Activated CD4-positive, alpha-beta T cell treated with anti-CD3 and anti-CD28 coated beads for 4 hours (primary cell): ENCODE results near the gene GPR84.
"Not testable (repeated sequence)": the region's sequence is repeated elsewhere in the genome, so short reads cannot be mapped to it uniquely, and the experiment has no call there.

Experiments used
- DNase-seq, 2 donors: peaks; one replicate each; pipeline ENCODE4 v3.0.0-alpha.2; 2020

Gene GPR84

DNA sequence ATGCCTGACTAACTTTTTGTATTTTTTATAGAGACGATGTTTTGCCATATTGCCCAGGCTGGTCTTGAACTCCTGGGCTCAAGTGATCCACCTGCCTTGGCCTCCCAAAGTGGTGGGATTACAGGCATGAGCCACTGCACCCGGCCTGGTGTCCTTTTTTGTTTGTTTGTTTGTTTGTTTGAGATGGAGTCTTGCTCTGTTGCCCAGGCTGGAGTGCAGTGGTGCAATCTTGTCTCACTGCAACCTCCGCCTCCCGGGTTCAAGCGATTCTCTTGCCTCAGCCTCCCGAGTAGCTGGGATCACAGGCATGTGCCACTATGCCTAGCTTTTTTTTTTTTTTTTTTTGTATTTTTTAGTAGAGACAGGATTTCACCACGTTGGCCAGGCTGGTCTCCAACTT, 10.0 kb downstream of the GPR84 start:
- DNase-seq, result not testable (repeated sequence)

GRCh38 chr12:54352891-54353874, 11.1 kb downstream of the GPR84 start:
- no peak for DNase-seq

GRCh38 chr12:54352022-54352531, 12.2 kb downstream of the GPR84 start:
- DNase-seq, result peak; percentile 51 to 58

DNA sequence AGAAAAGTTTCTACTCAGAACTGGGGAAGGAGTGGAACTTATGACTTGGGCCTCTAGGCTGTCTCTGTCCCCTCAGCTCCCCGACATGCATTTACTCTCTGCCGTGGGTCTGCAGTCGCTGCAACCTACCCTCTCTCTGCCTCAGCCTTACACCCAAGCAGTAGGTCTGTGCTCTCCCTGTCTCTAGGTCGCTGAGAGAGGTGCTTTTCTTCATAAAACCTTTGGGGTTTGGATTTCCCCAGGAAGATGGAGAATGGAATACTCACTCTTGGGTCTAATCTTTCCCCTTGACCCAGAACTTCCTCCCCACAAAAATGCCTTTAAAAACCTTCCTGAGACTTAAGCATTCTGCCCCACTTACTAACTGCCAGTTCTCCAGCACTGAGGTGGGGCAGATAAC, 12.9 kb downstream of the GPR84 start:
- DNase-seq, result no peak

DNA sequence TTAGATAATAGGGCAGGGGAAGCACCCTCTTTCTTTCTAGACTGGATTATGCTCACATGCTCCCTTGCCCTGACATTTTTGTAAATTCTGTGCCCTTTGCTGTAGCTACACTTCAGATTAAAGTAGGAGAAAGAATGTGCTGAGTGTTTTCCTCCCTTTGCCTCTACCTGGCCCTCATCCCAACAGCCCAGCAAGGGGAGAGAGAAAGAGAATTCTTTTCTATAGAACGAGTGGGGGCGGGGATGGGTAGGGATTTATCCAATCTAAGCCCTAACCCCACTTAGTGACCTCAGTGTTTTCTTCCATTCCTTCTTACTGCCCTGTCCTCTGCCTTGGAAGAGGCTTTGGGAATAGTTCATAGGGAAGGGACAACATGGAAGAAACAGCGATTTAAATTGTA, 13.5 kb downstream of the GPR84 start:
- no peak for DNase-seq

DNA sequence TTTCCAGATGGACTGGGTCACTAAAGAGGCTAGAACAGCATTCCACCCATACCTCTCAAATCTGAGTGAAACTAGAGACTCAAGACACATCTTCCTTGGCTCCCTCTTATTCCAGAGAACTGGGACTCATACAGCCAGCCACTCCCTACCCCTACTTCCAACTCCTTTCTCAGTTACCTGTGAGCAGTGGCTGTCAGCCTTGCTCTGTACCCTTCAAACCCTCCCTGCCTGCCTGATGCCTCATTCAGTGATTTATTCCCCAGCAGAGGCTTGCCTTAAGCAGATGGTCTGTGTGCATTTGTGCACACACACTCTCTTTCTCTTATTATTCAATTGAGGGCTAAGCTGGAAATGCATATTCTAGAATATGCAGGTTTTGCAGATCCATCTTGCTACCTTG, 14.6 kb downstream of the GPR84 start:
- DNase-seq, result no peak

DNA sequence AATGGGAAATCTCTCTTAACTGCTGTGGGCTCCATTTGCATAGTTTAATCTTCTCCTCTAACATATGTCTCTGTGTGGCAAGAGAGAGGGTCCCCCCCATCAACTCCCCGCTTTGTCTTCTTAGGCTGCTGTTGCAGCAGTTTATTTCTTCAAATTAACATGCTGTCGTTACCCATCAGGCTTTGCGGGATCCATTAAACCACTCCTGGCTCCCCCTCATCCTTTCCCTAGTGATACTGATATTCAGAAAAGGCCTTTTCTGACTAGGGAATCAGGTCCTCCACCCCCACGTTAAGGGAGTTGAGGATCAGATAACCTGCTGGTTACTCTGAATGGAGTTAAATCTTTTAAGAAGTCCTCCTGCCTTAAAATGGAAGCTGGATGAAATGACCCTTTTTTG, 15.2 kb downstream of the GPR84 start:
- DNase-seq, result no peak

DNA sequence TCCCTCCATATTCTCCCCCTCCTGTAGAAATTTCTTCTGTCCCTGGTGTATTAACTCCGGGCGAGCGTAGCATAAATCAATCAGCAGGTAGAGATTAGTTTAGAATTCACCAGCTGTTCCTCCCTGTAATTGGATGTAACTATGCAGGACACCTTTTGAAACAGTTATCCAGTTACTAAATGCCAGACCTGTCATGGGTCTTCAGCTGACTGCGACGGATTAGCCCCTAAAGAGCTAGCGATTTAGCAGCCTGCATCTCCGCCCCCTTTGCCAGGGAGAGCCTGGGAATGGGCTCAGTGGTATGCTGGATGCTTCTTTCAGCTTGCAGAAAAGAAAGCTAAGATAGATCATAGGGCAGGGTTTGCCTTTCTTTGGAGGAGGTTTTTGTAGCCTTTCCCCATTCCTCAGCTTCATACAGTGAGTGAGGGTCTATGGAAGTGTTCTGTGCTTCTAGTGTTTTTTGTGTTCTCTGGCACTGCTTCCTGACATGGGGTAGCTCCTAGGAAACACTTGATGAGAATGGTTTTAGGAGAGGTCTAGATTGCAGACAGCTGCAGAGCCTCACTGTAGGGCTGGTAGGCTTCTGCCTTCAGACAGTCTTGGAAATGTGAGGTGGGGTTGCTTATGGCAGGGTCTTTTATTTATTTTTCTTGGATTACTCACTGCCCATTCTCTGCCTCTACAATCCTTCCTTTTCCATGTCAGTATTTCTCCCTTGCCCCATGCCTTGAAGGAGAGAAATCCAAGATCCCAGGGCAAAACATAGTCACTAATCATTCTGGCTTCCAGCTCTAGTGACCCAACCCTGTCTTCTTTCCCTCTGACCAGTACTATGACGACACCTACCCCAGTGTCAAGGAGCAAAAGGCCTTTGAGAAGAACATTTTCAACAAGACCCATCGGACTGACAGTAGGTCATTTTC, 22.6 kb downstream of the GPR84 start:
- DNase-seq, result no peak

GRCh38 chr12:54340846-54341245, 23.4 kb downstream of the GPR84 start:
- DNase-seq, result no peak

DNA sequence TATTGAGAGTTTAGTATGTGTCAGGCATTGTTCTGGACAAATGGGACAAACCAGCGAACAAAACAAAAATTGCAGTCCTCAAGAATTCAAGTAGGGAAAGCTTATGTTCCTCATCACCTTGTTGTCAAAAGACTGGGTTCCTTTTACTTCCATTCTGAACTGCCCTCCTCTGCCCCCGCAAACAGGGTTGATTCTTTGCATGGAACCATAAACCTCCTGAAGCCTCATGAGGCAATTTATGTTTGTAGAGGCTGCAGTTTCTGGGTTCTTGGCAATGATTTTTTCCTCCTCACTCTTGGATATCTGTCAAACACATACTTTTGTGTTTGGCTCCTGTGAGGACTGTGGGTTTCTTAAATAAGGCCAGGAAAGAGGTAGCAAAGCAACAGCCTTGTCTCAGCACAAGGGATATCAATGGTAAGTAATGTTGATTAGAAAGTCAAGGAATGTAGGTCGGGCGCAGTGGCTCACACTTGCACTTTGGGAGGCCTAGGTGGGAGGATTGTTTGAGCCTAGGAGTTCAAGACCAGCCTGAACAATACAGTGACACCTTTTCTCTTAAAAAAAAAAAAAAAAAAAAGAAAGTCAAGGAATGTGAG, 25.5 kb downstream of the GPR84 start:
- DNase-seq, result no peak

- DNase-seq, result no peak
Measured at GRCh38 chr12:54337854-54338650, 26.2 kb downstream of the GPR84 start.

DNA sequence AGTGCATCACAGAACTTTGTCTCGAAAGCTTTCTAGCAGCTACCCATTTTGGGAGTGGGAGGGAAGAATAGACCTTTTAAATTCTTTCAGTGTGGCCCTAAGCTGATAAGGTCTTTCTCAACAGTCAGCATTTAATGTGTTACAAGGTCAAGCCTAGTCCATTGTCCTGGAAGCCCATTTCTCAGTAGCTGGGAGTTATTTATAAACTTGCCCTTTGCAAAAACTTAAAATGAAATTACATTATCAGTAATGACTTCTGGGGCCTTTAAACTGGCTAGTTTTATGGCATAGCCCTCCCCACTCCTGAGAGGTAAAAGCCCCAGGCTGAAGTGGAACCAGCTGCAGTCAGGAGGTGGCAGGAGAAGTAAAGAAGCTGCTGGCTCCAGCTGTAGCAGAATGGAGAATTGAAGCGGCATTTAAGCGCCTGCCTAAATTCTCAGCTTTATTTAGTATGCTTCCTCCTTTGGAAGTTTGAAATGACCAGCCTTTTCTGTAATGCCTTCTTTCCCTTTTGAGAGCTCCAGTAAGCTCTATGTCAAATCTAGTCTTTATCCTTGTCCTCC, 26.9 kb downstream of the GPR84 start:
- DNase-seq, result no peak

- no peak for DNase-seq
Measured at GRCh38 chr12:54333420-54334034, 30.8 kb downstream of the GPR84 start.

GRCh38 chr12:54331461-54331860, 32.8 kb downstream of the GPR84 start:
- no peak for DNase-seq

DNA sequence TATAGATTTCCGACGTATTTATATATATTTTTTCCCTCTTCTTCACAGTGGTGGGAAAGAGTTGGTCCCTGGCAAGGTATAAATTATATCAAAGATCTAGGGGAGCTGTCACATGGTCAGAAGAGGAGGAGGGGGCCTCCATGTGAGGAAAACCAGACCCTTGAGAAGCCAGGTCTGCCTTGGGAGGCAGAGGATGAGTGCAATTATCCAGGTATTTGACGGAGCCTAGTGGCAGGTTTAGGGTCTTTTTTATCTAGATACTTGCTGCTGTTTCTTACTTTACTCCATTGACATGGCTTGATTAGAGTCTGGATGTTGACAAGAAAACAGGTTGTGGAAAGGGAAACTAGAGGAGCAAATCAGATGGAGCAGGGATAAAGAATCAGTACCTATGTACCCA, 33.8 kb downstream of the GPR84 start:
- no peak for DNase-seq

- DNase-seq, result no peak
Measured at GRCh38 chr12:54329759-54330158, 34.5 kb downstream of the GPR84 start.

DNA sequence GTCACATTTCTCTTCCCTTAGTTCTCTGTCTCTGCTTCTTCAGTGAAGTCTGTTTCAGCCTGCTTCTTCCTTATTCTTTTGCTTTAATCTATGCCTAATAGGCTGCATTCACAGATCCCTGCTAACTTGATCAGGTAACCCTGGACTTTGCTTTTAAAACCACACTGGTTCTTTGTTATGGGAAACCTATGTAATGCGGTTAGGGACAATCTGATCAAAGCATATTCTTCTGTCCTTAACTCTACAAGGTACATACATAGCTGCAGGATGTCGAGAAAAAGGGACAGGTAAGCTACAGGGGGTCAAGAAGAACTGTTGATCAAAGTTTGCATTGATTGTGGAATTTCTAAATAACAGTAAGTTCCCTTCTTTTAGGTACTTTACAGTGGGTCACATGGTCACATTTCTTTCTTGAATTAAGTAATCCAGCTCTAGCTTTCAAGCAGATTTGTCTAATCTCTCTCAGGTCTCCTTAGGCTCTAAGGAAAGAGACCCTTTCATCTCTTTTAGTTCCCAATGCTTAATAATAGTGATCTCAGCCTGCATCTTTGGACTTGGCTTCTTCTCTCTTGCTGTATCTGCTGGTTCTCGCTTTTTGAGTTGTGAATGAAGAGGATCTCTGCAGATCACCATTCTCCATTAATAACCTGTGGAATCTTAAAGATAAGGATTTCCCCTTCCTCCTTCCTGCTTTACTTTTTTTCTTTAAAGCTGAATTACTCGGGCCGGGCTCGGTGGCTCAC, 35.5 kb downstream of the GPR84 start:
- DNase-seq, result no peak

DNA sequence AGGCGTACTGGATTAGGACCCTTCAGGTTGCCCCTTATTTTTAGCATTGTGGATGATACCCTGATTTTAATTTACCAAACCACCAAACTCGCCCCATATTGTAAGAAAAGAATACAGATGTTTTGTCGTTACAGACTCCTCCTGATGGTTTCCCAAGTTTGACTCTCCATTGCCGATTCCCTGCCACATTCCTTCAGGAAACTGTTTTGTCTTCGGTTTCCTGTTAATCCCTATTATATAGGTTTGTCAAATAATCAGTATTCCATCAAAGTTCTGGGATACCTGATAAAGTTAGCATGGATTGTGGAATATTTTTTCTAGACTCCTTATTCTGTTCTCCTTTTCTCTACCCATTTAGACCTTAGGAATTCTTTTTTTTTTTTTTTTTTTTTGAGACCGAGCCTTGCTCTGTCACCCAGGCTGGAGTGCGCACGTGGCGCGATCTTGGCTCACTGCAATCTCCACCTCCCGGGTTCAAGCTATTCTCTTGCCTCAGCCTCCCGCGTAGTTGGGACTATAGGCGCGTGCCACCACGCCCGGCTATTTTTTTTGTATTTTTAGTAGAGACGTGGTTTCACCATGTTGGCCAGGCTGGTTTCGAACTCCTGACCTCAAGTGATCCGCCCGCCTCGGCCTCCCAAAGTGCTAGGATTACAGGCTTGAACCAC, 38.7 kb downstream of the GPR84 start:
- DNase-seq, result not testable (repeated sequence)

DNA sequence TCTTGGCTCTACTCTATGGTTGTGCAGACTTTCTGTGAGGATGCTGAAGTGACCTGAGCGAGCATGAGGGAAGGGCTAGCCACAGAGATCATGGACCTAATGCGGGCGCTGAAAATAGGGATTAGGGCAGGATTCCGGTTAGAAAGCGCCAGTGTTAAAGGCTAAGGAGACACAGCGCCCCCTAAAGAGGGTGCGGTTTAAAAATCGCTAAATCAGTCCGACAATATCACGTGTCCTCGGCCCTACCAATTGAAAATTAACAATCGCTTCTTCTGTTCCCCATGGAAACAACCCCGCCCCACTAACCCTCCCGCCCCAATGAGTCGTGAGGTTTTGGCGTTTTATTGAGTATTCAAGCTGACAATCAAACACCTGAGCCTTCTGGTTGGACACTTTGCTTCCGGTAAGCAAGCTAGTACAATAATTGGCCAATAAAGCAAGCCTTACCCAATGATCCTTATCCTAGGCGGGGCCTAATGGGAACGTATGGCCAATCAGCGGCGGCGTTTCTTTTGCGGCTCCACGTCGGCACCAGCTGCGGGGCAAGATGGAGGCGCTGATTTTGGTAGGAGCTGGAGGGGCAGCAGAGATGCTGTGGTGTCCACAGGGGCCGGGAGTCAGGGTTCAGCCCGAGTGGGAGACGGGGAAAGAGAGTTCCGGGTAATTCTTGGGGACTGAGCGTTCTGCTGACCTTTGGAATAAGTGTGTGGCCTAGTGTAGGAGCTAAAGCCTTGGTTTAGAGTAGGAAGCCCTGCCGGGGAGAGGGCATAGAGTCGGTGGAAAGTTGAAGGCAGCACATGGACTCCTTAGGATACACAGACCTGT, 39.5 kb downstream of the GPR84 start, which contains the start of gene COPZ1:
TSS of gene COPZ1 (plus strand) at position 515 of the 825 bp plus-strand sequence. CDS start at position 548, 33 bp downstream.
- peak; percentile 89 to 91 for DNase-seq
